IPS-18c (cell line): ENCODE results near the gene DDN.

Experiments
- H3K4me3 ChIP-seq: 2 replicates; pipeline ENCODE4 v1.7.0; 2013; ENCODE audit warnings: low read depth, mild to moderate bottlenecking, low read length, moderate library complexity; ENCODE audit not compliant: insufficient read depth
- H3K9me3 ChIP-seq: one replicate; pipeline ENCODE4 v1.6.1; 2013; ENCODE audit warnings: mild to moderate bottlenecking, low read length, moderate library complexity; ENCODE audit not compliant: control insufficient read depth, insufficient read depth

DDN gene

DNA sequence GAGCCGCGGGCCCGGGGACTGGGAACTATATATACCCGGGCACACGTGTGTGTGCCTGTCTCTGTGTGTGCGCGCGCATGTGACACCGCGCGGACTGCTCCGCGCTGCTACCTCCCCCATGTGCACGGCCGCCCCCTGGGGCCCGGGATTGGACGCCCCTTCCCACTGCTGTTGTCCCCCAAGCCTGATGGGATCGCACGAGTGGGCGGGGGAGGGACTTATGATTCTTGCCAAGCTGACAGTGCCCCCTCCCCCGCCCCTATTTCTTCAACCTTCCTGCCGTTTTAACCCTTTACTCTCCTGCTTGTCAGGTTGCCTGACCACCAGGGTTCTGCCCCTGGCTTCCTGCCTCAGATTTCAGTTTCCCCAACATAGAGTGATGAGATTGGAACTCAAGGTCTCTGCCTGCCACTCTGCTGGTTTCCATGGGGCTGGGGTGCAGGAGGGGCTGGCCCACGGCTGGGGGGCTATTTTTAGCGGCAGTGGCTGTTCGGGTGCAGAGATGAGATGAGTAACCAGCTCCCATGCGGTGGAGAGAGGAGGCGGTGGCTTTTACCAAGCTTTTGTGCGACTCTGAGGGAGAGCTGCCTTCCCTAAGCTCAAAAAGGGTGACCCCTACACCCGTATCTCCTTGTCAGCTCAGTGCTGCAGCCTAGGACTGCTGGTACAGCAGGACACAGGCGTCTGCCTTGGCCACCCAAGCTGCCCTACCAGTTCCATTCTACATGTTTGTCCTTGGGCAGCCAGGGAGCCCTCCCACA lies at the start of gene DDN:
DDN (minus strand) TSS at position 5 of the 761 bp plus-strand sequence. CDS start 88 bp downstream, outside the sequence.
- Histone ChIP-seq H3K9me3 (peaks cover 7% of the 10 kb centered on the region), H3K4me3 (peak within 1 kb of the TSS; percentile 59)

DNA sequence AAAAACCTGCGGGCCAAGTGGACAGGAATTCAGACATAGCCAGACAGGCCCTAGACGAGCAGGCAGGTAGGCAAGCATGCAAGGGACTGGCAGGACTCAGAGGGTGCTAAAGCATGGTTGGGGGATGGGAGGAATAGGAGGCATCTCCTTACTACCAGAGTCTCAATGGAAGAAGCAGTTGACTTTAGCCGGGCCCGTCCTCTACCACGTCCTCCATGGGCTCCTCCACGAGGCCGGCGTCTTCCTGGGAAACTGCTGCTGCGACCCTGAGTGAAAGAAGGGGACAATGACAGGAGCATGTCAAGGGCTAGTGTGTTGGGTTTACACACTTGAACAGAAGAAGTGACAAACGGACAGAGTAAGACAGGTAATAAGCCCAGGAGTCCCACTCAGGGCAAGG lies 49.8 kb upstream of the DDN start:
- Histone ChIP-seq H3K9me3 (no peaks in the 10 kb centered on the region), H3K4me3 (no peak overlapping the region)

DNA sequence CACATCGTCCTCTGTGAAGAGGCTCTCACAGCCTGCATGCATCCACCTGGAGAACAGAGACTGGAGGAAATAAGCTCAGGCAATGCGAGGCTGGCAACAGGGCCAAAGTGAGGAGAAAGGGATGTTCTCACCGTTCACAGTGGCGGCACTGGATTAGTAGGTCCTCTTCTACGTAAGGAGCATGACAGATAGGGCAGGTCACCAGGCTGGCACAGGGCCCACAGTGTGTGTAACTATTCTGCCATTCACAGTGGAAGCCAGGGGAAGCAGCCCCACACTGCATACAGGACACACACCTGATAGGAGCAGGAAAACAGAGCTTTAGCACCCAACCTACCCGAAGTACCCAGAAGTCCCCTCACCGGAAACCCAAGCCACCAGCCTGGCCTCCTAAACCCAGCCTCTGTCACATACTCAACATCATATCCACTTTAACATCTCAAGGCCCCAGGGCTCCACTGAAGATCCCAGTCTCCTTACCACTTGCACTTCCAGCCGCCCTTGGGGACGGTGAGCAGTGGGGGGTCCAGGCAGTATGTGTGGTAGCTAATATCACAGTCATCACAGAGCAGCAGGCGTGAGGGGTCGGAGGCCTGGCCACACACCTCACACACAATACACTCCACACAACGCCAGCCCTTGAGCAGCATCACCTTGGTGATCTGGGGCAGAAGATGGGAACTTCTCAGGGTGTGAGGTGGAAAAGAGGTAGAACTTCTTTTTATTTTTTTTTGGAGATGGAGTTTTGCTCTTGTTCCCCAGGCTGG lies 47.1 kb upstream of the DDN start:
- no peak overlapping the region; the same call in 1 of the 2 replicates for H3K4me3 ChIP-seq
- no peaks in the 10 kb centered on the region for H3K9me3 ChIP-seq

DNA sequence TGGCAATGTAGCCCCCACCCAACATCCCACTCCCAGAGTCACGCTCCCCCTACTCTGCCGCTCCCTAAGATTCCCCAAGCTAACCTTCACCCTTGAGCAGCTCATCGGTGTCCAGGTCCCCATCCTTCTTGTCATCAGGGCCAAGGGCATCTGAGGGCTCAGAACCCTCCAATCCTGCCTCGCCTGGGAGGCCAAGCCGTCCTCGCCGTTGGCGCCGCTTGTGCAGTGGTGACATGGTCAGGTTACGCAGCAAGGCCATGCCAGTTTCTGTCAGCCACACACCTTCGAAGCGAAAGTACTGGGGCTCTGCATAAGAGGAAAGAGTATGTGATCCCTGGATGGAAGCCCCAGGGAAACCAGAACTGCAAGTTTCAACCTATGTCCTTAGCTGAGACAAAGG lies 45.5 kb upstream of the DDN start:
- H3K4me3 ChIP-seq, result no peak overlapping the region
- H3K9me3 ChIP-seq, result no peaks in the 10 kb centered on the region

DNA sequence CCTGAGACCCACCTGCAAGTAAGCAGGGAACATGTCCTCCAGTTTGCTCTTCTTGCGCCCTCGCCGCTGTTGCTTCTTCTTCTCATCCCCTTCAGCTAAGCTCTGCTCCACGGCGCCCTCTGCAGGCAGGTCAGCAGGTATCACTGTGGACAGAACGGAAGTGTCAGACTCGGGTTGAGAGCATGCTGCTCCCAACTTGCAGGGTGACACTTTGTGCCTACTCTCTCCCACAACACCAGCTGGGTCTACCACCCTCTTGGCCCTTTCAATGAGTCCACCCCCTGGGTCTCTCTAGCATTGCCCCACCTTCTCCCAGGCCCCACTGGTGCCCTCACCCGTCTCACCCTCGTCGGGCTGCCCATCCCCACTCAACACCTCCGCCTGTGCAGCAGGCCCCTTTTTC lies 44.7 kb upstream of the DDN start:
- Histone ChIP-seq H3K9me3 (no peaks in the 10 kb centered on the region), H3K4me3 (no peak overlapping the region)

DNA sequence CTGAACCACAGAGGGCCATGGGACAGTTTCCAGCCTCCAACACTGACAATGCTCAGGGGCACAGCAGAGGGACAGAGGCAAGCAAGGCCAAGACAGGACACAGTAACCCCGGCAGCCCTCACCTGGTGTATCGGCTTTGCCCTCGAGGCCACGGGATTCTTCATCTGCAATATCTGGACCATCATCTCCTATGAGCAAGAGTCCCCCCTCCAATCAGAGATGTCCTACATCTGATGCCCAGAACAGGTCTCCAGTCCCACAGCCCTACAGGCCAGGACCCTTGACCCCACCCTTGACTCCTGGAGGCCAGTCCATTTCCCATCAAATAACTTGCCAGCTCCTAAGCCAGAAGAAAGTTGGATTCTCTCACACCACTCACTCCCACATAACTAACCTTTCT lies 44.1 kb upstream of the DDN start:
- Histone ChIP-seq H3K9me3 (no peaks in the 10 kb centered on the region), H3K4me3 (no peak overlapping the region)

DNA sequence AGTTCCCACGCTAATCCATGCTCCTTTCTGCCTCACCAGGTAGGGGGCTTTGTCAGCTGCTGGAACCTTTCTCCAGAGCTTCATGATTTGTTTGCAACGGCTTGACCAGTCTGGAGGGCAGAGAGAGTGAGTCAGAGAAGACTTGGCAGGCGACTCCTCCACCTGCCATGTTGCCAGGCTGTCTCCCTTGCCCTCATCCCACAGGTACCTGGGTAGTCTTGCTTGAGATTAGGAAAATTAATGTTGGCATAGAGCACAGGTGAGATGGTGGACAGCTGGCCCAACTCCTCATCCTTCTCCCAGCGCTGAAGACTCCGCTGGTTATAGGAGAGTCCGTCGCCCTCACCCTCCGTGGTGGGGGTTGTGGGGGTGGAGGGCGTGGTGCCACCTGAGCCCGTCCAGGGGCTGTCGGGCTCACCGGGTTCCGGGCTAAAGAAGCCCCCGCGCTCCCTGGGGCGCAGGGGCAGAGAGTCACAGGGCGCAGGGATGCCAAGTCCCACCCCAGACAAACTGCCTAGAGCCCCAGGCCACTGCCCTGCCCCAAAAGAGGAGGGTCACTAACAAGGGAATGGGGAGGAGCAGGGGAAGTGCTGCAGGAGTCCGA lies 42.8 kb upstream of the DDN start:
- Histone ChIP-seq H3K4me3 (no peak overlapping the region), H3K9me3 (no peaks in the 10 kb centered on the region)

DNA sequence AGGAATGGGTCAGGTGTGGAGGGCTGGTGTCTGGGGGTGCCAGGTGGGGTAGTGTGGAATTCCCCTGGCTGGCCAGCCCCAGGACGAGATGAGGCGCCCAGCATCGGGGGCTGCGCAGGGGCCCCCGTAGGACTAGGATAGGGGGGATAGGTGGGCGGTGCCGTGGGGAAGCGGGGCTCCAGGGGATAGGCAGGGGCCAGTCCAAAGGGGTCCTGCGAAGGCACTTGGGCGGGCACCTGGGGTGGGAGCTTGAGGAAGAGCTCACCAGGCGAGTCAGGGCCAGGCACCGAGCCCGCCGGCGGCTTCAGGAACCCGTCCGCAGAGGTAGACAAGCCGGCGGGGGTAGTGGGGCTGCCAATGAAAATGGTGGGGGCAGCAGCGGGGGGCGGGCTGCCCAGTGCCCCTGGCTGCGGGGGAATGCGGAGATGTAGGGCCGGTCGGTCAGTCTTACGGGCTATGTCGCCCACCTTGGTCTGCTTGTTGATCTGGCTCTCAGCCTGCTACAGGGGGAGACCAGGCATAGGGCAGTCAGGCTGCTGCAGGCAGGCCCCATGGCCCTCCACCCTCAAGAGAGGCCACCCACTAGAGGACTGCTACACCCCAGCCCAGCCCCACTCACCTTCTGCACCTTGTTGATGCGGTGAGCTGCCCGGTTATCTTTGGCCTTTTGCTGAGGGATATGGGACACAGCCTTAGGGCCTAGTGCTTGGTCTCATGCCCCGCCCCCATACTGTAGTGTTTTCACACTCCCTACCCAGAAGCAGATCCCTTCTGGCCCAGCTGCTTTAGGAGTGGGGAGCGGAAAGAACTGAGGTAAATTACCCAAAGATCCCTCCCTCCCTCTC lies 42.1 kb upstream of the DDN start:
- Histone ChIP-seq H3K4me3 (no peak overlapping the region), H3K9me3 (no peaks in the 10 kb centered on the region)

DNA sequence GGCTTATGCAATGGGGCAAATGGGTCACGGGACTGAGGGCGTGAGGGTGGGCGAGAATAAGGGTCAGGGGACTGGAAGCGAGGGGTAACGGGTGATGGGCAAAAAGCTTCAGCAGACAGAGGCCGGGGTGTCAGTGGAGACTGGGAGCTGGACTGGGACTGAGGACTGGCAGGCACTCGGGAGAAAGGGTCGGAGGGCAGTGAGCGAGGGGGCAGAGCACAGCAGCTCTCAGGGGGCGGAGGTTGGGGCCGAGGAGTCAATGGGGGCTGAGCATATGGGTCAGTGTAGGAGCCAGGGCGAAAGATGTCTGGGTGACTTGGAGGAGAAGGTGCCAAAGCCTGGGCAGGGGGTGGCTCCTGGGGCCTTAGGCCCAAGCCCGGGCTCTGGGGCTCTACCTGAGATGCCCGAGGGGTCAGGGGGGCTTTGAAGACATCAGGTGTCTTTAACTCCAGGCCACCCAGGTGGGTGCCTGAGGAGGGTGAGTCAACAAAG lies 41.2 kb upstream of the DDN start:
- no peaks in the 10 kb centered on the region for H3K9me3 ChIP-seq
- no peak overlapping the region for H3K4me3 ChIP-seq

DNA sequence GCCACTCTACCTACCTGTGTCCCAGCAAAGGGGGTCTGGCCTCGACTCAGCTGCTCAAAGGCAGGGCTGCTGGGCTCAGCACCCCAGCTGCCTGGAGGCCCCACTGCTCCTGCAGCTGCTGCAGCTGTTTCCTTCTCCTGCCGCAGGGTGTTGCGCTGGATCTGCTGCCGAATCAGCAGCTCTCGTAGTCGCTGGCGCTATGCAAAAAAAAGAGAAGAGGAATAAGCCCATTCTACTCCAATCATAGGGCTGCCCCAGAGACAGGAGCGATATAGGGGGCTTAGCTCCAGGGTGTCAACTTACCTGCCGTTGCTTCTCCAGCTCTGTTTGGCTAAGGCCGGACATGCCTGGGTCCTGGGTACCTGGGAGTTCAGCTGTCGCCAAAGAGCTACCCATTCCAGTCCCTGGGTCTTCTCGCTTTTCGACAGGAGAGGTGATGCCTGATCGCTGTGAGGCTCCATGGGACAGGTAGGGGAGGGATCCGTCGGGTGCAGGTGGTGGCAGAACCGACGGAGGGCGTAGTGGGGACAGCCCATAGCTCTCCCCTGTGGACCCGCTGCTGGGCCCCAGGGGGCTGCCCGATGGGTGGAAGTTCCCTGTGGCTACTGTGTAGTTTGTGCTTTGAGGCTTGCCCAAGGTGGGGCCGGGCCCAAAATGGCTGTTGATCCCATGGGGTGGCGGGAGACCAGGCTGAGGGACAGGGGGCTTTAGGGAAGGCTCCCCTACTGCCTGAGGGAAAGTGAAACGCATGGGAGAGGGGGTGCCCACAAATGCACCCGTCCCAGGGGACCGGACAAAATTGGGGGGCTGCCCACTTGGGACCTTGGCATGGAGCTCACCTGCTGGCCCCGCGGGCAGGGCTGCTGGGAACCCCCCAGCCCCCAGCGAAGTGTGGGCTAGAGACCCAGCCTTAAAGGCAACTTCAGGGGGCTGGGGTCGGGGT lies 40.5 kb upstream of the DDN start:
- Histone ChIP-seq H3K4me3 (no peak overlapping the region), H3K9me3 (no peaks in the 10 kb centered on the region)

DNA sequence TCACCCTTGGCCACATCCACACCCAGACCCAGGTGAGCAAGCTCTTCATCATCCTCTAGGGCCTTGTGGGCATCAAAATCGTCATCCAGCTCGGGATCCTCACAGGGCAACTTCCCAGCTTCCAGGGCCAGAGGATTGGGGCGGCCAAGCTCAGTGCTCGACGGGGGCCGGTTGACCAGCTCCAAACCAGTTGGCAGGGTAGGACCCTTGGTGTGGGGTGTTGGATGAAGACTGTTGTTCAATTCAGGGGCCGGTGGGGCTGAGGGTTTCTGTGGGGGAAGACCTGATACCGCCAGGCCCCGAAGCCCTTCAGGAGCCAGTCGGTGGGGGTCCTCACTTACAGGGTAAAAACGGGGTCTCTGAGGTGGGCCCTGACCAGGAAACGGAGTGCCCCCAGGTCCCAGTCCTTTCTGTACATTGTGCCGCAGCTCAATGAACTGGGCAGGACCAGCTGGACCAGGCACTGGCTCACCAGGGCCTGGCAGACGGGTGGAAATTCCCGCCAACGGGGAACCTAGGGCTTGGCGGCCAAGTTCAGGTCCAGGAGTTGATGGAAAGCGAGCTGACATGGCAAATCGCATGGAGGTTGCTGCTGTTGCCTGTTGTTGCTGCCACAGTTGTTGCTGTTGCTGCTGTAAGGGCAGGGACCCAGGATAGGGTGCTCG lies 39.2 kb upstream of the DDN start:
- no peak overlapping the region for H3K4me3 ChIP-seq
- no peaks in the 10 kb centered on the region for H3K9me3 ChIP-seq

DNA sequence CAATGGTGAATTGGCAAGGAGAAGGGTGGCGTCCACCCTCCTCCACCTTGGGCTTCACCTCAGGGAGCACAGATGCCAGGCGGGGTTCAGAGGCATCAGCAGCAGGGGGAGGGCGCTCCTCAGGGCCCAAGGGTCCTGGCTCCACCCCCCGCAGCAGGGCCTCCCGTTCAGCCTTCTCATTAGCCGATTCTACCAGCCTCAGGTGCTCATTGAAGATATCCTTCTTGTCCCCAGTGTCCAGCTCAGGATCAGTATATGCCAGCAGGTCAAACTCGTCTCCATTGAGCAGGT lies 38.7 kb upstream of the DDN start:
- Histone ChIP-seq H3K4me3 (no peak overlapping the region), H3K9me3 (no peaks in the 10 kb centered on the region)

DNA sequence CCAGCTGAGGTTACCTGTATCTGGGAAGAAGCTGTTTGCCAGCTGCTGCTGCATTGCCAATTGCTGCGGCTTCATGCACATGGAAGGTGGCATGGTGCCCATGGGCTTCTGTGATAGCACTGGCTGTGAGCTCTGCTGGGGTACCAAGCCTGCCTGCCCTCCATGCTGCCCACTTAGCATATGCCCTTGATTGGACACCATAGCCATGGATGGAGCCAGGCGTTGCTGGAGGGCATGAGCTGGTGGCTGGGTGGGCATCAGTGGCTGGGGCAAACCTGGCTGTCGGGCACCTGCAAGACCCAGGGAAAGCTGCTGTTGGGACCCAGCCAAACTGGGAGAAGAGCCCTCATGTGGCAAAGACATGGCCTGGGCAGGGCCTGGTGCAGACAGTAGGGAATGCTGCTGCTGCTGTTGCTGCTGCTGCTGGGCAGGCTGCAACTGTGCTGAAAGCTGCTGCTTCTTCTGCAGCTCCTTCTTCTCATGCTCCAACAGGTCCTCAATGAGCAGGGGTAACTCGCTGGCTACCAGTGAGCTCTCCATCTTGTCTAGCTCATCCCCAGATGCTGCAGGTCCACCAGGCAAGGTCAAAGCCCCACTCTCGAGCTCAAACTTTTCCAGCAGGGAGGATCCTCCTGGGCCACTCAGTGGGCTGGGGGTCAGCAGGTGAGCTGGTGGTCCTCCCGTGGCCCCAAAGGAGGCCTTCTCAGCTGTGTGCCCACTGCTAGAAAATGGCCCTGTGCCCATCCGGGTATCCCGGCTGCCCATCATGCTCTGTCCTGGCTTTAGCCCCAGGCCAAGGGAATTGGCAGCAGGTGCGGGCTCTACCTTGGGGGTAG lies 38.2 kb upstream of the DDN start:
- Histone ChIP-seq H3K9me3 (no peaks in the 10 kb centered on the region), H3K4me3 (no peak overlapping the region)

DNA sequence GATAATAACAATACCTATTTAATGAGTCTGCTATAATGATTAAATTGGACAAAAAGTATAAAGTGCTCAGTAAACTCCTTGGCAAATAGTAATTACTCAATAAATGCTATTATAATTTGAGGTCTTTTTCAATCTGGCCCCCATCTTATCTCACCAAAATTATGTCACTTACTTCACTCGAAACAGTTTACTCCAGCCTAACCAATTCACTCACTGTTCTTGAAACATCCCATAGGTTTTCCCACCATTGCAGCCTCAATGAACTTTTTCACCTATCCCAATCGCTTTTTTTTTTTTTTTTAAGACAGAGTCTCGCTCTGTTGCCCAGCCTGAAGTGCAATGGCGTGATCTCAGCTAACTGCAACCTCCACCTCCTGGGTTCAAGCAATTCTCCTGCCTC lies 36.9 kb upstream of the DDN start:
- H3K9me3 ChIP-seq, result no peaks in the 10 kb centered on the region
- no peak overlapping the region for H3K4me3 ChIP-seq

DNA sequence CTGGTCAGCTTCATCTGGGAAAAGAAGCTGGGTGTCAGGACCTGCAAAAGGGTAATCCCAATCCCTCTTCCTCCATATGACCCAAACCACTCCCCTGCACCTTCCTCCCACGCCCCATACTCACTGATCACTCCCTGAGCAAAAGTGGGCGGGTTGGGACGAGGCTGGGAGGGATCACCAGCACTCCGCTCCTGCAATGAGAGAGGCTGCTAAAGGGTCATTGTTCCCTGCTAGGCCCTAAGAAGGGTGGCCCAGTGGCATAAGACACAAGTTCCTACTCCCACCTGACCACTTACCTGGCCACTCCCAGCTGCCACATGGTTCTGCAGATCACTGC lies 35.1 kb upstream of the DDN start:
- H3K9me3 ChIP-seq, result no peaks in the 10 kb centered on the region
- H3K4me3 ChIP-seq, result no peak overlapping the region
